Dermis microvascular lymphatic vessel endothelial cell (primary cell): ENCODE results near the gene PTPRG. TPM values are rescaled to one million over a fixed set of nuclear protein-coding genes. Genes with fewer than 3 reads are reported as not detected.
"Not testable (repeated sequence)": the region's sequence is repeated elsewhere in the genome, so short reads cannot be mapped to it uniquely, and the experiment has no call there.

Experiments used
- DNase-seq, 2 donors: peaks; one replicate each; pipeline versions ENCODE4 v3.0.0 to v3.0.0-alpha.2; 2010; ENCODE audit warnings: low read depth in 2 of 2
- total RNA-seq: library from RNA; depleted of rRNA; stranded (reverse); fragments of >200 nt; gene quantifications from 2 replicates; pipeline ENCODE4 v1.2.1, GENCODE V29; 2014

PTPRG gene
- total RNA-seq = 6.7 and 8.6 TPM in 2 replicates

DNA sequence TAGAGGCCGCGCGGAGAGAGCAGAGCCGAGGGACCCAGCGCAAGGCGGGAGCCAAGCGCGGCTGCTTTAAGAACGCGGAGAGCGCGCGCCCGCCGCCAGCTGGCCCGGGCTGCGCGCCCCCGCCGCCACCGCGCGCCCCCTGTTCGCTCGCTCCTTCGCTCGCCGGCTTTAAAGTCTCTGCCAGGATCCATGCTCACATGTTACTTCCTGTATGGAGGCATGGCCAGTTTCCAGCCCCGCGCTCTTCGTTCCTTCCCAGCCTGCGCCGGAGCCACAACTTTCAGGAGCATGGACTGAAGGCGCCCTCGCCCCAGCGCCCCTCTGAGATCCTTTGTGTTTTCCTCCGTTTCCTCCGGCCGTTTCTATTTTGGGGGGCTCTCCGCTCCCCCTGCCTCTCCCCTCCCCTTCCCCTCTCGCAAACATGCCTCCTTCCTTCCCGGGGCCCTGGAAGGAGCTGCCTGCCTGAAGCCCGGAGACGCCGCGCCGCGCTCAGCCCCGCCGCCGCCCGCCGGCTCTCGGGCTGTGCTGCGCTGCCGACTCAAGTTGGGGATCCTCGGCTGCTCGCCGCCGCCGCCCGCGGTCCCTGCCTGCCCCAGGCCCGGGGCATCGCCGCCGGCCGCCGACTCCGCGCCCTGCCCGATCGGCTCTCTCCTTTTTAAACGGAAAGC lies at the start of gene PTPRG:
Gene PTPRG, plus strand, starts transcription at position 198 of the 668 bp plus-strand sequence. CDS start 717 bp downstream, outside the sequence.
- peak; percentile 38 to 92 for DNase-seq

DNA sequence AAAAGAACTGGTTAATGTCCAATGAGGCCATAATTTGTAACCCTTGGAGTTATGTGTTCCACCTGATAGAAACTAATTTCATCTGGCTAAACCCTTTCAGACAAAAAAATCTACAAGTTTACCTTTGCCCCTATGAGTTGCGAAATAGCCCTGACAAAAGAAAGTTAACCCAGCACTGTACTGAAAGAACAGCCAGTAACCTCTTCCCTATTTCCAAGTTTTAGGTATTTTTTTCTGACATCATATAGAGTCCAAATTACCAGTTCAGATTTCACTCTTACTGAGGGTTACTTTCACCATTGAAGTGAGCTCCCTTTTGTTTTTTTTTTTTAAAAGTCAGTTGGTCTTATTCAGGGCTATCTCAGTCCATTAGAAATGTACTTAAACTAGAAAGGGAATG lies 42.8 kb upstream of the PTPRG start:
- no peak for DNase-seq

DNA sequence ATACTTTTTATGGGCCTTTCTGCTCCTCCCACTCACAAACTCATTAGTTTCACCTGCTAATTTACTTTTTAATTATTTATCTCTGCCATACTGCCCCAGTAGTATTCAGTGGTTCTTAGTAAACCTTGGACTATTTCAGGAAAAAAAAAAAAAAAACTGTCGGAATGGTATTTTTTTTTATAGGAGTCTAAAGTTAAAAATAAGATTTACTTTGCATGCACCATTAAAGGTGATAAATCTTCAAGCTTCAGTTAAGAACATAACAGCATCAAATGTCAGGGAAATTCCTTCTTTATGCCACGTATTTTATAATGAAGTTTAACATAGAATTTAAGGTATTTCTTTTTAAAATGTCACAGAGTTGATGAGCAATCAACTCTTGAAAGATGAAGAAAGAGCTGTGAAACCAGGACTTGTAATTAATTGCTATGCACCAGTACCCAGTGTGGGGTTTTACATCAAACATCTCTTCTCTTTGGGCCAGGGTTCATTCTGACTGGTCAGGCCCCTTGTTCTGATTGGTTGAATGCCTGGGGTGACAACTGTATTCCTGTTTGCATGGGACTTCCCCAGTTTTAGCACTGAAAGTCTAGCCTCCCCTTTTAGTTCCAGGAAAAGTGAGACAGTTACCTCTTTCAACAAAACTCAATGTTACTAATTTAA lies 40.3 kb upstream of the PTPRG start:
- no peak for DNase-seq

DNA sequence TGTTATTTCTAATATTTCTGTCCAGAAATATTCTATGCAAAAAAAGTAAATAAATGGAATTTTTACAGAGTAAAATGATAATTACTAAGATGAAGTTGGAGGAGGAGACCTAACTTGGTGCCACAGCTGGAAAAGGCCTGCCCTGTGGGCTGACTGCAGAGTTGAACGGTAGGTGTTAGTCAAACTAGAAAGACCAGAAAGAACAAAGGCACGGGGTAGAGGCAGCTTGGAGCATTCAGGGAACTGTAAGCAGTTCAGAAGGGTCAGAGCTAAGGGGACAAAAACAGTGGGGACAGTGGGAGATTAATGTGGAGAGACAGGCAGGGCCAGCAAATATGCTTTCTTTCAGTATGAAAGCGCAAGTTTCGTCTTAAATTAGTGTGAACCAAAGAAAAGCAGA lies 39.3 kb upstream of the PTPRG start:
- no peak for DNase-seq

DNA sequence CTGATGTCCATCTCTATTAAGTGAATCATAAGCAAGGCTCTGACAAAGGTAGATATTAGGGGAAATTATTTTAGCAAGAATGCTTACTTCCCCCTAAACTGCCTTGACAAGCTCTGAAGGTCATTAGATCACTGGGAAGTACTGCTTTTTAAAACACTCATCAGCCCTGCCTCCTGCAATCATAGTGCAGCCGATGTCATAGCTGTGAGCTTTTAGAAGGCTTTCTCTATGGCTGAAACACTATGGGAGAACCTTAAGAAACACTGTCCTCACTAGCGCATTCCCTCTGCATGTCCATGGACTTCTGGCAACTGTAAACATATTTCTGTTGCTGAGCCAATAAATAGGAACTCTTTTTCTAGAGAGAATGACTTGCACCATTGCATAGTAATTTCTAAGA lies 38.7 kb upstream of the PTPRG start:
- DNase-seq = no peak

DNA sequence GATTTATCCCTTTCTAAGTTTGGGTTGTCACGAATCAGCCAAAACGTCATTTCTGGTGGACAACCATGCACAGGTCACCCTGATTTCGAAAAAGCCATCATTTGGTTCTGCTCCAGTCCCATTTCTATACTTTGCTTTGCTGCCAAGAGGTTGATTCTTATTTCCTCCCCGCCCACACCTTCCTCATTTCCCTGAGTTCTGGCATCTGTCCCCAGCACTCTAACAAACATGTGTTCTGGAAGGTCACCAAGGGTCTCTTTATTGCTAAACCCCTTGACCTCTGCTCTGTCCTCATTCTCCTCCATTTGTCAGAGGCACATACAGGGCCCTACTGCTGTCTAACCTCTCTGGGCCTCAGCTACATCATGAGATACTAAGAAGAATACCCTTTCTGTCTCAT lies 36.4 kb upstream of the PTPRG start:
- DNase-seq = peak; percentile 42 to 49

DNA sequence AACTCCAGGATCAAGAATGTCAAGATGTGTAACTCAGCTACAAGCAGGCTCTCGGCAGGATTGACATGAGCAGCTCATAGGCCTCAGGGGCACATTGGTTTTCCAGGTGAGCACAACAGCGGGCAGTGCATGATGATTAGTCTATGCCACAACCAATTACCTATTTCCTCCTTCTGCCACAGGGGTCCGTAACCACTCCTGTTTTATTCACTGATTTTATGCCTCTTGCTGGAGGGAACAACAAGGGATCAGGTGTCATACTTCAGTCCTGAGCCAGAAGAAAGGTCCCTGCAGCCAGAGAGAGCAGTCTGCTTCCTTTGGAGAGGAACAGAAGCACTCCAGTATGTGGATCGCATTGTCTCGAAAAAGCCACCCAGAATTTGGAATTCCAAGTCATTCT lies 35.1 kb upstream of the PTPRG start:
- DNase-seq = no peak

DNA sequence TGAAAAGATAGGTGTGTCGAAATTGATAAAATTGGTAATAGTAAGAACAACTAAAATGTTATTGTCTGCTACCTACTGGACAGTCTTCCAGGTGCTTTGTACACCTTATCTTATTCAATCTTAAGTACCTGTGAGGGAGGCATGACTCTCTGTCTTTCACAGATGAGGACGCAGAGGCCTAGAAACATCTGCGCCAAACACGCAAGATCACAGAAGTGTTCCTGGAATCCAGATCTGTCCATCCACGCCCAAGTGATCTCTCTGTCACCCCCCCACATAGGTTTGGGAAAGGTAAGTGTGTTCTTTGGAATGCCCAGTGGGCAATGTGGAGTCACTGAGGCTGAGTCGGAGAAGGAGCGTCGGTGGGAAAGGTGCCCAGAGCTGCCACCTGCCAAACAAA lies 34.4 kb upstream of the PTPRG start:
- no peak for DNase-seq

DNA sequence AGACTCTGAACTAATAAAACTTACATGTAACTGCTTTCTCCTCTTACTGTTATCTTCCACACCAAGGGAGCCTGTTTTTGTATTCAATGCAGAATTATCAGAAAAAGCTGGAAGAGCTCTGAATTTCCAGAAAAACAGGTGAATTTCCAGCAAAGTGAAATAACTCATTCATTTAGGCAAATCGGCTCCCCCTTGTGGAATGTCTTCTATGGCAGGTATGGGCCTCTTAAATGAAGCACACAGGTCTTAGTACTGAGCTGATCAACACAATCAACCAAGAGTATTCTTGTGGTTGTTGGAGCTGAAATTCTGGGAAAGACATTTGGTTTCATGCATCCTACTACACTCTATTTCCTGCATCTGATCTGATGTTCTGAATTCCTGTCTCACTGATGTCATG lies 31.0 kb upstream of the PTPRG start:
- peak in 1 of 2 donors; percentile 61 for DNase-seq

DNA sequence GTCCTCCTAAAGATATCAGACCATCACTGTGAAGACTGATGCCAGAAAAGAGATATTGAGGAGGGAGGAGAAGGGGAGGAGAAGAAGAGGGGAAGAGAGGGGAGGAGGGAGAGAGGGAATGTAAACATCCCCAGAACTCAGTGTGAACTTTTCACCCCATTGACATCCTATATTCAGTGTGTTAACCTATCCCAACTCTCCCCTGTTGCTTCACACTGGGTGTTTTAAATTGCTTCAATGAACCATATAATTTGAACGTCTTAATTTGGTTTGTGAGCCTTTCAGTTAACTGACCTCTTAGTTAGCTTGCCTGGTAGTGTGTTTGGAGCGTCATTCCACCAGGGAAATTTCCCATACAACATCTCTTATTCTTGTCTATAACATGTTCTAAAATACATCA lies 29.8 kb upstream of the PTPRG start:
- DNase-seq = no peak

DNA sequence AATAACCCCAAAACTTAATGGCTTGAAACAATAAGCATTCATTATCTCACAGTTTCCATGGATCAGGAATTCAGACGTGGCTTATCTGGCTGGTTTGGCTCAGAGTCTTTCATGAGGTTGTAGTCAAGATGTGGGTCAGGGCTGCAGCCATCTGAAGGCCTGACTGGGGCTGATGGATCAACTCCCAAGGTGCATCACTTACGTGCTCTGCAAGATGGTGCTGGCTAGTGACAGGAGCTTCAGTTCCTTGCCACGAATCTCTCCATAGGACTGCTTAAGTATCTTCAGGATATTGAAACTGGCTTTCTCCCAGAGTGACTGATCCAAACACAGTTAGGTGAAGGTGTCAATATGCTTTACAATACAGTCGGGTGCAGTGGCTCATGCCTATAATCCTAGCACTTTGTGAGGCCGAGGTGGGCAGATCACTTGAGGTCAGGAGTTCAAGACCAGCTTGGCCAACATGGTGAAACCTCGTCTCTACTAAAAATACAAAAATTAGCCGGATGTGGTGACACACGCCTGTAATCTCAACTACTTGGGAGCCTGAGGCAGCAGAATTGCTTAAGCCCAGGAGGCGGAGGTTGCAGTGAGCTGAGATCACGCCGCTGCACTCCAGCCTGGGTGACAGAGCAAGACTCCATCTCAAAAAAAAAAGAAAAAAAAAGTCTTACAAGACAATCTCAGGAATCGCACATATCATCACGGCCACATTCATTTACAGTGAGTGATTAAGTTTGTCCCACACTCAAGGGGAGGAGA lies 28.5 kb upstream of the PTPRG start:
- DNase-seq = no peak

DNA sequence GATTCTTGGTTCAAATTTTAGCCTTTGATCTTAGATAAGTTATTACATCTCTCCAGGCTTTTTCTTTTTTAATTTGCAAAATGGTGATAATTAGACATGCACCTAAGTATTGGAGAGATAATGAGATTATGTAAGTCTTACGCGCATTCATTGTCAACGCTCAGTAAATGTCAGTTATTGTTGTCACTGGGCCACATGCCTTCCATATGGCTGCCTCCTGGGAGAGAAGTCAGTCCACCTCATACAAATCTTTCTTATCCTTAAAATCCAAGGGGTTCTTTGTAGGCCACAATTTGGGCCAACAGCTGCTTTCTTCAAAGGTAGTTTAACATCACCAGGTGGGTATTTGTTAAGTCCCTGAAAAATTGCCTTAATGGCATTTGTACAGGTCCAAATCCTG lies 25.5 kb upstream of the PTPRG start:
- no peak for DNase-seq

DNA sequence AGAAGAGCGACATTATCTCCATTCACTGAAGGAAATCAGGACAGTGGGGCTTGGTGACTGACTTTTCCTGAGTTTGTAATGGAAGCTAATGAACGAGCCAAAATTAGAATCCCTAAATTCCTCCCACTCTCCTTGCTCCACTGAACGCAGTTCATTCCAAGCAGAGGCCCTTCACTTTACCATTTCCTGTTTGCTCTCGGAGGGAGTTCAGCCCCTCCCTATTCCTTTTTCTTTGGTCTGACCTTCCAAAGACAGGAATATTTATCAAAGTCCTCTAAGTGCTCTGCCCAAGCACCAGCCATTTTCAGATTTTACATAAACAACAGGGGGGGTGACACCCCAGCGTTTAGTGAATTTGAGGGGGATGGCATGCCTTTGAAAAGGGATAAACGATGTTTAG lies 24.0 kb upstream of the PTPRG start:
- no peak for DNase-seq

DNA sequence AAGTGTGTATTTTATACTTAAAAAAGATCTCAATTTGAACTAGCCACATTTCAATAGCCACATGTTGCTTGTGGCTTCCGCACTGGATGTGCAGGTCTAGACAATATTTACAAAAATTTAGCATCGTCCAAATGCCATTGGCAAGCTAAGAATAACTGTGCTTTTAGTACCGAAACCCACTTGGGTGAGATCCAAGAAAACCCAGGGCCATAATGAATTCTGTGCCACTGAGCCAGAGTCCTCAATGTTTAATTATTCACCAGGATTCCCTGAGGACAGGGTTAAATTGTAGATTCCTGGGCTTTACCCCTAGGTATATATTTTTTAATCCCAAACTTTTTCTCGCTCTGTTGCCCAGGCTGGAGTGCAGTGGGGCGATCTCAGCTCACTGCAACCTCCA lies 22.9 kb upstream of the PTPRG start:
- DNase-seq = no peak

DNA sequence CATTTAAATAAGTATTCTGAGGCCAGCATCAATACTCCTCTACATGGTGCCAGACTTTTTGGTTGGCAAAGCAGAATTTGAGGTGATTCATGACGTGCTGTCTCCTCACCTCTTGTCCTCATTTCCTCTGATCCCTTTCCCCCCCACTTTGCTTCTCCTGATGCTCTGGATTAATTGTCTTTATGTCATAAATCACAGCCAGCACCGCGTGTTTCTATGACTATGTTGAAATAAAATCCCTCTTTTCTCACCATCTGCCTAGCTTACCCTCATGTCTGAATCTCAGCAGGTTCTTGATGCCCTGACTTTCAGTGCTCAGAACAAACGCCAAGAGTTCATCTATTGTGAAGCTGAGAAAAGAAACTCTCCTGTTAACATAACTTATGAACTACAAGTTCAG lies 19.7 kb upstream of the PTPRG start:
- no peak for DNase-seq

DNA sequence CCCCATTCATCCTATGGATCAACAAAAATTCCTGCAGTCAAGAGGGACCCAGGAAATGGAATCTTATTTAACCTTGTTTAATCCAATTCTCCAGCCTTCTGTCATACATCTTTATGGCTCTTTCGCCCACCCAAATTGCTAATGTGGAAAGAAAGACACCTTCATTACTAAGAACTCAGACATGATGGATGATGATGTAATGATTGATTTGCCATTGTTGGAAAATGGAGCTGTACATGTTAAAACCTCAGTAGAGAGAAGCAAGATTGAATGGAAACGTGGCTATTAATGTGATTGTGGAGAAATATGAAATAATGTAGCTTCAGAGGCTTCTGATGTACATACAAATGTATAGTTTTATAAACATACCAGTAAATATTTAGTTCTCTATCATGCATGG lies 15.7 kb upstream of the PTPRG start:
- DNase-seq = no peak

DNA sequence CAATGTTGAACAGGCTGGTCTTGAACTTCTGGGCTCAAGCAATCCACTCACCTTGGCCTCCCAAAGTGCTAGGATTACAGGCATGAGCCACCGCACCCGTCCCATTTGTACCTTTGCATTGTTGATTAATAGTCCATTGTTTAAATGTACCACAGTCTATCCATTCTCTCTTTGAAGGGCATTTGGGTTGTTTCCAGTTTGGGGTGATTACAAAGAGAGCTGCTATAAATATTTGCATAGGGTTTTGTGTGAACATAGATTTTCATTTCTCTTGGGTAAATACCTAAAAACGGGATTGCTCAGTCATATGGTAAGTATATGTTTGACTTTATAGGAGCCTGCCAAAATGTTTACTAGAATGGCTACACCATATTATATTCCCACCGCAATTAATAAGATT lies 13.7 kb upstream of the PTPRG start:
- no peak for DNase-seq

DNA sequence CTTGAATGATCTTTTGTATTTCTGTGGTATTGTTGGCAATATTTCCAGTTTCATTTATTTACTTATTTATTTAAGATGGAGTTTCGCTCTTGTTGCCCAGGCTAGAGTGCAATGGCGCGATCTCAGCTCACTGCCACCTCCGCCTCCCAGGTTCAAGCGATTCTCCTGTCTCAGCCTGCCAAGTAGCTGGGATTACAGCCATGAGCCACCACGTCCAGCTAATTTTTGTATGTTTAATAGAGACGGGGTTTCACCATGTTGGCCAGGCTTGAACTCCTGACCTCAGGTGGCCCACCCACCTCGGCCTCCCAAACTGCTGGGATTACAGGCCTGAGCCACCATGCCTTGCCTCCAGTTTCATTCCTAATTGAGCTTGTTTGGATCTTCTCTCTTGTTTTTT lies 8.7 kb upstream of the PTPRG start:
- not testable (repeated sequence) for DNase-seq

DNA sequence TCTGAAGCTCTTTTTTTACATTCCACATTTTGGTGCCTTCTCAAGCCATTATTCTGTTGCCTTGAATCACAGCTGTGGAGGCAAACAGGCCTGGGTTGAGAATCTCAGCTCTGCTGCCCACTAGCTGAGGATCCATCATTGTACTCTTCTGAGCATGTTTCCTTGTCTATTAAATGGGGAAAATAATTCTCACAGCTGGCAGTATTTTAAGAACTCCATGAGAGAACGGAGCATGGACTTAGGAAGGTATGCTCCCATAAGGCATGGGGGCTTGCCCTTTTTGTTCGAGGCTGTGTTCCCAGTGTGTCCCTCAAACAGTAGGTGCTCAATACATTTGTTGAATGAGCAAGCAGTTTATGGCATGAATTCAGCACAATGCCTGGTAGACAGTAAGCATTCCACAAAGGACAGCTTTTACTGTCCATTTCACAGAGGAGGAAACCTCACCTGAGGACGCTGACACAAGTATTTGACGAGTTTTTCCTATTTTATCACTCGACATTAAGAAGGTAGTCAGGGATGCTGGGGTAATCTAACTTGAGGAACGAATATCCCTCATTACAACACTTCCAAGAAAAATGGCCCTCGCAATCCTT lies 2.1 kb upstream of the PTPRG start:
- DNase-seq = peak in 1 of 2 donors; percentile 21

DNA sequence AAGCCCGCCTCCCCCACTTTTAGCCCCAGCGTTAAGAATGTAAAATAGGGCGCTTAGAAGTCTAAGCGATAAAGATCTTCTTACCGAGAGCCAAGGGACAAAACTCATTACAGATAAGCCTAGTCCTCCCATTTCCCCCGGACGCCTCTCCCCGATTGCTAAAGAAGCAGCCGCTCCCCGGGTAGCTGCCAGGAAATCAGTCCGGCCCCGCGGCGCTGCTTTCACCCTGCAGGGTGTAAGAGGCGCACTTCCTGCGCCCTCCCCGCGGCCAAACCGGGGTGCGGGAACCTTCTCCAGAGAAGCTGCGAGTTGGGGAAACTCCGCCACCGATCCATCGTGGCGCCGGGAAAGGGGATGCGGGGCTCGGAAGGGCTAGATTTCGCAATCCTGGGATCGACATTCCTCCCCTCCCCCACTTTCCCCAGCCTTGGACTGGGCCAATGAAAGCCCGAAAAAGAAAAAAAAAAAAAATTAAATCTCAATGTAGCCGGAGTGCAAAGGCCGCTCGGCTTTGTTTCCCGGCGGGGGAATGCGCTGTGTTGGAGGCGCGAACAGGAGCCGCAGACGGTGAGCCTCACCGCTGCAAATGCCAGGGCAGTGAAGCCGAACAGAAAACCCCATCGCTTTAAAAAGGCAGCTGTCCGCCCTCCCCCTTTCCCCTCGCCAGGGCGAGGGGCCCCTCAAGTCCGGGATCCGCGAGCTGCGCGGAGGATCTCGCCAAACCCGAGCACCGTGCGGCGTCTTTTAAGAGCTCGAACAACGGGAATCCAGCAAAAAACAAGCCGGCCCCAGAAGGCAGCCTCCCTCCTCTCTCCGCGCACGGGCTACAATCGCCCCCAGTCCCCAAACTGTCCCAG lies 626 bp upstream of the PTPRG start:
- DNase-seq = peak in 1 of 2 donors; percentile 63

DNA sequence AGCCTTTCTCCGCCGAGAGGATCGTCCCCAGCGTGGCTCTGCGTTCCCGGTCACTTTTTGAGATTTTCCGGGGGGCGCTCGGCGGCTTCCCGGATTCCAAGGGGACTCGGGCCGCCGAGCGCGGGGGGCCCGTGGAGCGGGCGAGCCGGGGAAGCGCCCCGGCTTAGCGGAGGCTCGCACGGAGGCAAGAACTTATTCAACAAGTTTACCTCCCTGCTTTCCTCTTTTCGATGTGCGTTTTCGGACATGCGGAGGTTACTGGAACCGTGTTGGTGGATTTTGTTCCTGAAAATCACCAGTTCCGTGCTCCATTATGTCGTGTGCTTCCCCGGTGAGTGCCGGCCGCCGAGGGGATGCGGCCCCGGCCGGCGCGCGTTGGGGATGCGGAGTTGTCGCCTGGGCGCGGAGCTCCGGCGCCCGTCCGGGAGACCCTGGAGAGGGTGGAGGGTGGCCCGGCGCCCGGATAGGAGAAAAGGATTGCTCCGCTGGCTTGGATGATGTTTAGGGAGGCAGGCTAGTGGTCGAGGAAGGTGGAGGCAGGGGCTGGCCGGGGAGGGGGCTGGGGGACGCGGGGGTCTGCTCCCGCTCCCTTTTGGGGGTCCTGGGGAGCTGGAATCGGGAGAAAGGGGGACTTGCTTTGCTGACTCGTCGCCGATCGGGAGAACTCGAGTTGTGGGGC lies 810 bp downstream of the PTPRG start:
- DNase-seq = peak in 1 of 2 donors; percentile 37
